Measurements from ENCODE around the gene GPR152.
"Not testable (repeated sequence)": the region's sequence is repeated elsewhere in the genome, so short reads cannot be mapped to it uniquely, and the experiment has no call there.

The GPR152 gene

DNA sequence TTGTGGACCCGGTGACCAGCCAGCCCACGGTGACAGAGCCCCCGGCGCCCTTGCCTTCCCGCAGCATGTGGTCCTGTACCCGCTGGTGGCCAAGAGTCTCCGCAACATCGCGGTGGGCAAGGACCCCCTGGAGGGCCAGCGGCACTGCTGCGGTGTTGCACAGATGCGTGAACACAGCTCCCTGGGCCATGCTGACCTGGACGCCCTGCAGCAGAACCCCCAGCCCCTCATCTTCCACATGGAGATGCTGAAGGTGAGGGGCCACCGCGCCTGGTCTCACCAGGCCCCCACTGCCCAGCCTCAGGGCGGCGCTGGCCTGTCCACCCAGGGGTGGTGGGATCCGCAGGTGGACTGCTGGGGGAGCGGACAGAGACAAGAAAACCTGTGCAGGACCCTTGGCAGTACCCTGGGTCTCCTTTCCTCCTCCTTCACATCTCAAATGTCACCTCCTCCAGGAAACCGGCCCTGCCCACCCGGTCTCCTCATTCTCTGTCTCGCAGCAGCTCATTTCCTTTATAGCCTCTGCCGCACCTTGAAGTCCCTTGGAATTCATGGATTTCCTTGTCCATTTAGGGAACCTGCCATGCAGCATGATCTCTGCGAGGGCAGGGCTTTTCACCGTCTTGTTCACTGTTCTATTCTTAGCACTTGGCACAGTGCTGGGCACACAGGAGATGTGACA is 36.8 kb upstream of the GPR152 start:
- no peak for DNase-seq

DNA sequence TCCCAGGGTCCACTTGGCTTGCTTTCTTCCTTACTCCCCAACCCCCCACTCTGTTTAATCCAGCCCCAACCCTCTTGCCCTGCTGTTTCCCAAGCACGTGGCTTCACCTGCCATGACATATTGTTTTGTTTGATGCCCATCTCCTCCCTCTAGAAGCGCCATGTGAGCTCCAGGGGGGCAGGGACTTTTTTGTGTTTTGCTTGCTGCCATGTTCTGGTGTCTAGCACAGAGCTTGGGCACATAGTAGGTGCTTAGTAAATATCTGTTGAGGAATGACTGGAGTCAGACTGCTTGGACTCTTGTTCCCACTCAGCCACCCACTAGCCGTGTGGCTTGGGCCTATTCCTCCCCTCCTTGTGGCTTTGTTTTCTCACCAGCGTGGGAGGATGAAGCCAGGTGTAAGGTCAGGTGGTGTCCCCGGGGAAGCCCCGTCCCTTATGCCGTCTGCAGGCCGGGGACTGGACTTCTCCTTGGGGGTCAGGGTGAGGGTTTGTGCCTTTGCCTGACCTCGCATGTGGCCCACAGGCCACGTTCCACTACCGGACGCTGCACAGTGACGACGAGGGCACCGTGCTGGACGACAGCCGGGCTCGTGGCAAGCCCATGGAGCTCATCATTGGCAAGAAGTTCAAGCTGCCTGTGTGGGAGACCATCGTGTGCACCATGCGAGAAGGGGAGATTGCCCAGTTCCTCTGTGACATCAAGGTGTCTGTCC is 34.1 kb upstream of the GPR152 start:
- DNase-seq = peak; percentile 76

- peak; percentile 88 for DNase-seq
Observed at GRCh38 chr11:67485873-67486361, 33.4 kb upstream of the GPR152 start.

GRCh38 chr11:67484847-67485311 is 32.4 kb upstream of the GPR152 start:
- DNase-seq = peak; percentile 90

DNA sequence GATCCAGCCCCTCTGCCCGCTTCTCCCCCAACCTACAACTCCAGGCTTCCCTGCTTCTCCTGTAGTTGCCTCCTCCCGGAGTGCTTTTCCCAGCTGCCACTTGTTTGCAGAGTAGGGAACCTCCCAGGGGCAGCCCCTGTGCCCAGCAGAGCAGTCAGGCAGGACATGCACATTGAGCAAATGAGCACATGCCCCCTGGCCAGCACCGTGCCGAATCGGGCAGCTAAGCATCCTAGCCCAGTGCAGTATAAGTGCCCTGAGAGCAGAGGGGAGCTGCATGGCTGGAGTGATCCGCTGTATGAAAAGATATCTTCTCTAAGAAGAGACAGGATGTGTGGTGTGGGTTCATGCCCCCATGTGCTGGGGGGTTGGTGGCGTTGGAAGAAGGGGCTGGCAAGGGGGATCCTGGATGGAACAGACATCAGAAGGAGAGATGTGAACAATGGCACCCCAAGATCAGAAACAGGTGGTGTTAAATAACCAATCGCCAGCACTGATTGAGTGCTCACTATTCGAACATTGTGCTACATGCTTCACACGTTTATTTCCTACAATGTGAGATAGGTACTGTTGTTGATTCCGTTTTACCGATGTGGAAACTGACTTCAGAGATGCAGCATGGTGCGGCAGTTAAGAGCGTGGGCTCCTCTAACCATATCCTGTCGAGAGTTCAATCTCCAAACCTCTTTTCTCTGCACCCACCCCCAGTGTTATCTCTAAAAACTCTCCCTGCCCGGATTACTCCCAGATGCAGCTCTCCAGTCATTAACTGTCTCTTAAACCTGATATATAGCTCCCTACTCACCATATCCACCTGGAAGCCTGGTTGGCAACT is 31.5 kb upstream of the GPR152 start:
- DNase-seq = peak; percentile 76

GRCh38 chr11:67482827-67483798 is 30.6 kb upstream of the GPR152 start, which contains the start of gene AIP:
Gene AIP (plus strand): TSS chr11:67483026. CDS start chr11:67483159, 133 bp downstream.
- peak; percentile 99 for DNase-seq

- no peak for DNase-seq
Observed at GRCh38 chr11:67482275-67482826, 29.8 kb upstream of the GPR152 start.

- DNase-seq = not testable (repeated sequence)
Observed at GRCh38 chr11:67477344-67478050, 25.0 kb upstream of the GPR152 start.

GRCh38 chr11:67476692-67477091 is 24.2 kb upstream of the GPR152 start:
- DNase-seq = not testable (repeated sequence)

GRCh38 chr11:67472882-67473281 is 20.4 kb upstream of the GPR152 start:
- no peak for DNase-seq

GRCh38 chr11:67470337-67471002 is 17.9 kb upstream of the GPR152 start:
- DNase-seq = no peak

- DNase-seq = no peak
Observed at GRCh38 chr11:67469508-67469811, 16.9 kb upstream of the GPR152 start.

- peak; percentile 95 for DNase-seq
Observed at GRCh38 chr11:67468759-67469507, 16.4 kb upstream of the GPR152 start, which contains the start of gene TMEM134. Gene TMEM134 (minus strand): TSS chr11:67469251. CDS start chr11:67469192, 59 bp downstream.

DNA sequence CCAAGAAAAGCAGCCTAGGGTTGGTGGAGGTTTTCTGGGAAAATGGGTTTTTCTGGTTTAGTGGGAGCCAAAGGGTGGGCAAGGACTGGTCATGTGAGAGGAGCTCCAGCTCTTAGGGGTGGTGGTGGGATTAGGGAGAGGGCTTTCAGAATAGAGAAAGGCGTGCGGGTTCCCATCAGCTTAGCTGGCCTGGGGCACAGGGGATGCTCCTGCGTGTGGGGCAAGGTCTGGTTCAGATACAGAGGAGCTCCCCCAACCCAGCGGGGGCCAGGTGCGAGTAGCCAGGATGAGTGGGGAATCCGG is 15.9 kb upstream of the GPR152 start:
- DNase-seq = no peak

- DNase-seq = no peak
Observed at GRCh38 chr11:67468056-67468455, 15.5 kb upstream of the GPR152 start.

GRCh38 chr11:67466962-67467771 is 14.6 kb upstream of the GPR152 start:
- DNase-seq = no peak

DNA sequence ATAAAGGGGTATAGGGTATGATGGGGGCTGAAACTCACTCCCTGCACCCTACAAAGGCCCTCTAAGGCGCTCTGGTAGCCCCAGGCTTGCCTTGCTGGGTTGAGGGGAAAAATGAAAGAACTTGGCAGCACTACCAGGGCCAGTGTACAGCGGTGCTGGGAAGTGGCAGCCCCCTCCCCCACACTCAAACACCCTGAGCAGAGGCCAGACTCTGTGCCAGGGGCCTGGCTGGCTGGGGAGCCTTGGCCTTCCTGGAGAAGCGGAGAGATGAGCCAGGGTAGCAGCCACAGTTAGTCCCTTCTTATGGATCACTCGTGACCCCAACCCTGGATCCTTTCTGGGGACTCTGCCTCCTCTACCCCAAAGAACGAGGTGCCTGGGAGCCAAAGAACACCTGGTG is 13.8 kb upstream of the GPR152 start:
- no peak for DNase-seq

DNA sequence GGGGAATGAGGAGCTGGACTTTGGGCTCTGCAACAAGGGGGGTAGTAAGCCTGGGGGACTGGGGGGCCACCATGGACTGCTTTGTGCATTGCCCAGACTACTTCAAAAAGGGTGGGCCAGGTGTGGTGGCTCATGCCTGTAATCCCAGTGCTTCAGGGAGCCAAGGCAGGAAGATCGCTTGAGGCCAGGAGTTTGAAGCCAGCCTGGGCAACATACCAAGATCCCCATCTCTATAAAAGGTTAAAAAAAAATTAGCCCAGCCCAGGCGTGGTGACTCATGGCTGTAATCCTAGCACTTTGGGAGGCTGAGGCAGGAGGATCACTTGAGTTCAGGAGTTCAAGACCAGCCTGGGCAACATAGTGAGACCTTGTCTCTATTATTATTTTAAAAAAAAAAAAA is 13.0 kb upstream of the GPR152 start:
- DNase-seq = not testable (repeated sequence)

GRCh38 chr11:67465189-67465510 is 12.6 kb upstream of the GPR152 start:
- no peak for DNase-seq
